K562 (cell line): ENCODE data around the gene PMPCB. TPM values are rescaled to one million over a fixed set of nuclear protein-coding genes. Genes with fewer than 3 reads are reported as not detected.

Experiments used
- BRD4 ChIP-seq: fragments of 200-600 bp; sonication (generic); IDR thresholded peaks from 2 replicates; pipeline ENCODE4 v1.6.1; 2017; ENCODE audit warnings: inconsistent platforms
- DPF2 ChIP-seq: fragments of 450-650 bp; IDR thresholded peaks from 2 replicates; pipeline ENCODE4 v1.6.1; 2016
- ELF1 ChIP-seq: fragments of 200-800 bp; sonication (Bioruptor generic); IDR thresholded peaks from 2 replicates; pipeline ENCODE4 v1.6.1; 2016; ENCODE audit warnings: missing genetic modification characterization, missing compliant biosample characterization
- FOXK1 ChIP-seq: sonication (generic); formaldehyde crosslinking; IDR thresholded peaks from 2 replicates; pipeline ENCODE4 v1.8.0; 2022; ENCODE audit warnings: missing genetic modification reagents, mild to moderate bottlenecking, borderline replicate concordance
- HNRNPUL1 ChIP-seq: fragments of 200-400 bp; formaldehyde crosslinking; IDR thresholded peaks from 2 replicates; pipeline ENCODE4 v1.6.1; 2017; ENCODE audit warnings: low read length
- HOXB6 ChIP-seq: fragments of 250-450 bp; sonication (Bioruptor Pico); IDR thresholded peaks from 2 replicates; pipeline ENCODE4 v1.5.1; 2022; ENCODE audit warnings: mild to moderate bottlenecking, borderline replicate concordance
- NFXL1 ChIP-seq: fragments of 450-650 bp; formaldehyde crosslinking; IDR thresholded peaks from 2 replicates; pipeline ENCODE4 v1.4.0; 2021; ENCODE audit warnings: mild to moderate bottlenecking
- RAD21 ChIP-seq, 2 experiments: fragments of 250-450 bp in 1 of 2; fragments of 450-650 bp in 1 of 2; sonication (Bioruptor Pico) in 1 of 2; formaldehyde crosslinking in 1 of 2; IDR thresholded peaks in 1 of 2; conservative IDR thresholded peaks in 1 of 2; 2 replicates each; pipeline versions ENCODE4 v1.4.0 to v1.8.0; 2020 to 2022; ENCODE audit warnings: mild to moderate bottlenecking in 2 of 2, moderate library complexity in 1 of 2
- SNRNP70 ChIP-seq: fragments of 200-400 bp; formaldehyde crosslinking; optimal IDR thresholded peaks from 2 replicates; pipeline ENCODE3; 2017; ENCODE audit warnings: low read depth, low read length
- SREBF1 ChIP-seq: fragments of 150-350 bp; IDR thresholded peaks from 2 replicates; pipeline ENCODE4 v1.6.1; 2014; ENCODE audit warnings: antibody characterized with exemption, low read depth, low read length, borderline replicate concordance
- SRSF7 ChIP-seq: fragments of 200-400 bp; formaldehyde crosslinking; optimal IDR thresholded peaks from 2 replicates; pipeline ENCODE3; 2017; ENCODE audit warnings: mild to moderate bottlenecking, low read depth, low read length
- XRCC4 ChIP-seq: IDR thresholded peaks from one replicate; pipeline ENCODE4 v1.6.1; 2011; ENCODE audit not compliant: insufficient read depth, insufficient read length; ENCODE audit errors: extremely low read depth
- ZNF263 ChIP-seq: sonication (generic); formaldehyde crosslinking; IDR thresholded peaks from 2 replicates; pipeline ENCODE4 v1.8.0; 2022; ENCODE audit warnings: mild to moderate bottlenecking, missing genetic modification reagents, borderline replicate concordance
- polyA plus RNA-seq, 8 experiments: library from polyadenylated mRNA; depleted of rRNA in 4 of 8; stranded (reverse) in 5 of 8; unstranded in 3 of 8; fragments of >200 nt; fragmentation: Nextera tagmentation in 2 of 8; fragmentation: Illumina TruSeq in 1 of 8; extraction: Ambion mirVana in 2 of 8; extraction: Trizol in 1 of 8; gene quantifications; 2 replicates each; pipeline versions ENCODE4 v1.2.1 to v1.2.3, GENCODE V29; 2011 to 2014; ENCODE audit warnings: inconsistent platforms in 1 of 8, missing spikeins in 1 of 8
- total RNA-seq, 7 experiments: library from RNA; depleted of rRNA in 6 of 7; stranded (reverse); fragments of >200 nt in 6 of 7; fragmentation: Illumina TruSeq in 2 of 7; extraction: Trizol in 2 of 7; gene quantifications; 2 replicates each; pipeline versions ENCODE4 v1.2.1 to v1.2.3, GENCODE V29; 2011 to 2021; ENCODE audit warnings: low replicate concordance in 1 of 7
- TF ChIP-seq, protein P1 (sequence below): IDR thresholded peaks from 3 replicates; pipeline ENCODE4 v1.6.1; 2011; ENCODE audit warnings: borderline replicate concordance, mild to moderate bottlenecking; ENCODE audit not compliant: insufficient read length, insufficient read depth
- TF ChIP-seq, protein P2 (sequence below), 2 experiments: fragments of 450-650 bp in 1 of 2; sonication (generic) in 1 of 2; formaldehyde crosslinking; conservative IDR thresholded peaks; 2 replicates each; pipeline versions ENCODE4 v1.4.0 to v1.8.1; 2020 to 2022; ENCODE audit warnings: mild to moderate bottlenecking in 1 of 2, missing genetic modification reagents in 1 of 2
- TF ChIP-seq, protein P3 (sequence below), 2 experiments: fragments of 450-650 bp; IDR thresholded peaks; 2 replicates each; pipeline ENCODE4 v1.6.1; 2016

The PMPCB gene
- total and polyA plus RNA-seq, 9 of the 15 experiments (the other 6 are each of a cell fraction or from before 2014, with no cell fraction given): 61.2 to 209 (median 105) TPM

DNA sequence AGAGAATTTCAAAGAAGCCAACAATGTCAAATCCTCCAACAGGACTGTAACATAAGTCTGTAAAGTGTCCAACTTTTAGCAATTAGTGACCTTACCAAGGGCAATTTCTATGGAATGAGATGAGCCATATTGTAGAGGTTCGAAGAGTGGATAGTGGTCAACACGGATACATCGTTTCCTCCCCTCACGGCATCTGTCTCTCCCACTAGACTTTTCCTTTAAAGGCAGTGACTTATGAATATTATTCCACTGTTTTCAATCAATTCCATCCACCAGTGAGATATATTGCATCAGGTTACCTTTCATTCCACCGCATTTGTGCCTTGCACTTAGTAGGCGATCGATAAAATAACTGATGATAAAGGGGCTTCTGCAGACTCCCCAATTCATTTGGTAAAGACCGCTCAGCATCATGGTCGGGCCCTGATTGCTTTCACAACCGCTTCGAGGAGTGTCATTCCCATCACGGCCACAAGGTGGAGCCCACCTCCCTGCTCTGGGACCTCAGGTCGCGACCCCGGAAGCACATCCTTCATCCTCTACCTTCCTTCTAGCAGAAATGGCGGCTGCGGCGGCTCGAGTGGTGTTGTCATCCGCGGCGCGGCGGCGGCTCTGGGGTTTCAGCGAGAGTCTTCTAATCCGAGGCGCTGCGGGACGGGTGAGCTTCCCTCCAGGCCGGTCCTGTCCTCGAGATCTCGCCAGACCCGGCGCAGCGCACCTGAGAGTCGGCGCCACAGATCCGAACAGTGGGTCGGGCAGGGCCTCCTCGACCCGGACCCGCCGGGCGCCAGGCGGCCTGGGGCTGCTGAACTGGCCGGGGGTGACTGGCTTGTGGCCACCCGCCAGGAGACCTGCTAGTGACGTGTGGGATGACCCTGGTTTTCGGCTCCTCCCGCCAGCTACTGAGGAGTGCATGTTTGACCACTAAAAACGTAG, at the start of gene PMPCB (continued):
- TF ChIP-seq SRSF7 (no peak), NFXL1 (CRISPR knock-in tag) (no peak), FOXK1 (CRISPR knock-in tag) (peak; percentile 93; the same call in 1 of the 2 replicates), SNRNP70 (no peak), DPF2 (no peak; the same call in 1 of the 2 replicates), ELF1 (tag) (peak; percentile 93), ZNF263 (0 out of 2 replicates have a peak, but pooled peaks have one; percentile 13), HOXB6 (no peak), HNRNPUL1 (no peak), SREBF1 (peak; percentile 38; the same call in 1 of the 2 replicates), XRCC4 (no peak), RAD21 (CRISPR knock-in tag; conservative IDR thresholded peaks at IDR 0.05 in 1 of 2, IDR thresholded peaks at IDR 0.05 in 1 of 2) (peak; percentile 88 to 91), BRD4 (0 out of 2 replicates have a peak, but pooled peaks have one; percentile 57)
- TF ChIP-seq, protein P1, sequence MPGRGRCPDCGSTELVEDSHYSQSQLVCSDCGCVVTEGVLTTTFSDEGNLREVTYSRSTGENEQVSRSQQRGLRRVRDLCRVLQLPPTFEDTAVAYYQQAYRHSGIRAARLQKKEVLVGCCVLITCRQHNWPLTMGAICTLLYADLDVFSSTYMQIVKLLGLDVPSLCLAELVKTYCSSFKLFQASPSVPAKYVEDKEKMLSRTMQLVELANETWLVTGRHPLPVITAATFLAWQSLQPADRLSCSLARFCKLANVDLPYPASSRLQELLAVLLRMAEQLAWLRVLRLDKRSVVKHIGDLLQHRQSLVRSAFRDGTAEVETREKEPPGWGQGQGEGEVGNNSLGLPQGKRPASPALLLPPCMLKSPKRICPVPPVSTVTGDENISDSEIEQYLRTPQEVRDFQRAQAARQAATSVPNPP: no peak
- TF ChIP-seq, protein P2, sequence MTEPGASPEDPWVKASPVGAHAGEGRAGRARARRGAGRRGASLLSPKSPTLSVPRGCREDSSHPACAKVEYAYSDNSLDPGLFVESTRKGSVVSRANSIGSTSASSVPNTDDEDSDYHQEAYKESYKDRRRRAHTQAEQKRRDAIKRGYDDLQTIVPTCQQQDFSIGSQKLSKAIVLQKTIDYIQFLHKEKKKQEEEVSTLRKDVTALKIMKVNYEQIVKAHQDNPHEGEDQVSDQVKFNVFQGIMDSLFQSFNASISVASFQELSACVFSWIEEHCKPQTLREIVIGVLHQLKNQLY (CRISPR knock-in tag; conservative IDR thresholded peaks at IDR 0.05): no peak; a peak in 1 of 4 replicates
- TF ChIP-seq, protein P3, sequence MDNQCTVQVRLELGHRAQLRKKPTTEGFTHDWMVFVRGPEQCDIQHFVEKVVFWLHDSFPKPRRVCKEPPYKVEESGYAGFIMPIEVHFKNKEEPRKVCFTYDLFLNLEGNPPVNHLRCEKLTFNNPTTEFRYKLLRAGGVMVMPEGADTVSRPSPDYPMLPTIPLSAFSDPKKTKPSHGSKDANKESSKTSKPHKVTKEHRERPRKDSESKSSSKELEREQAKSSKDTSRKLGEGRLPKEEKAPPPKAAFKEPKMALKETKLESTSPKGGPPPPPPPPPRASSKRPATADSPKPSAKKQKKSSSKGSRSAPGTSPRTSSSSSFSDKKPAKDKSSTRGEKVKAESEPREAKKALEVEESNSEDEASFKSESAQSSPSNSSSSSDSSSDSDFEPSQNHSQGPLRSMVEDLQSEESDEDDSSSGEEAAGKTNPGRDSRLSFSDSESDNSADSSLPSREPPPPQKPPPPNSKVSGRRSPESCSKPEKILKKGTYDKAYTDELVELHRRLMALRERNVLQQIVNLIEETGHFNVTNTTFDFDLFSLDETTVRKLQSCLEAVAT (IDR thresholded peaks at IDR 0.05): no peak
